Activated CD4-positive, alpha-beta memory T cell treated with anti-CD3 and anti-CD28 coated beads for 36 hours (primary cell): ENCODE measurements around the gene GRM7. TPM values are rescaled to one million over a fixed set of nuclear protein-coding genes. Genes with fewer than 3 reads are reported as not detected.

Experiments used
- CTCF ChIA-PET: fragments of 350-600 bp; sonication (Branson Sonifier 250); formaldehyde crosslinking; loops from one replicate; lab custom pipeline; 2021; ENCODE audit warnings: antibody characterized with exemption, inconsistent platforms; lab: Charles Lee
- POLR2A ChIA-PET: fragments of 350-600 bp; sonication (Branson Sonifier 250); formaldehyde crosslinking; loops from one replicate; lab custom pipeline; 2021; ENCODE audit warnings: antibody characterized with exemption; lab: Charles Lee
- DNase-seq: peaks from one replicate; pipeline ENCODE4 v3.0.0-alpha.2; 2020
- H3K27ac Mint-ChIP-seq: one replicate; pipeline ENCODE4 v1.8.0; 2021; ENCODE audit warnings: mixed read lengths
- H3K27me3 Mint-ChIP-seq: one replicate; pipeline ENCODE4 v1.8.0; 2021; ENCODE audit warnings: mixed read lengths
- H3K36me3 Mint-ChIP-seq: one replicate; pipeline ENCODE4 v1.8.0; 2021; ENCODE audit warnings: mixed read lengths
- H3K4me1 Mint-ChIP-seq: one replicate; pipeline ENCODE4 v1.8.0; 2021; ENCODE audit warnings: low read depth, mixed read lengths
- H3K4me3 Mint-ChIP-seq: one replicate; pipeline ENCODE4 v1.8.0; 2021; ENCODE audit warnings: mild to moderate bottlenecking, mixed read lengths
- H3K9me3 Mint-ChIP-seq: one replicate; pipeline ENCODE4 v1.8.0; 2021; ENCODE audit warnings: mixed read lengths
- intact Hi-C: fragments of 100-400 bp; cut with micrococcal nuclease; formaldehyde crosslinking; loops from one replicate; pipeline ENCODE4 v1.15.1; 2023
- total RNA-seq, 2 experiments: library from RNA; stranded (reverse); gene quantifications; one replicate each; pipeline ENCODE4 v1.2.3, GENCODE V29; 2021

The GRM7 gene
- total RNA-seq, 2 experiments from 2014 or later: not detected

- CTCF ChIA-PET: no interaction called here
- Mint-ChIP-seq H3K36me3 (no peaks in the 10 kb centered on the region), H3K27ac (no peak overlapping the region), H3K4me1 (peaks cover 15% of the 10 kb centered on the region), H3K4me3 (no peak overlapping the region), H3K27me3 (no peaks in the 10 kb centered on the region), H3K9me3 (peaks cover 2% of the 10 kb centered on the region)
- intact Hi-C loops: no loop called here
- POLR2A ChIA-PET: no interaction called here
- DNase-seq: no peak
Measured at GRCh38 chr3:7207928-7208327, 347.0 kb downstream of the GRM7 start.

DNA sequence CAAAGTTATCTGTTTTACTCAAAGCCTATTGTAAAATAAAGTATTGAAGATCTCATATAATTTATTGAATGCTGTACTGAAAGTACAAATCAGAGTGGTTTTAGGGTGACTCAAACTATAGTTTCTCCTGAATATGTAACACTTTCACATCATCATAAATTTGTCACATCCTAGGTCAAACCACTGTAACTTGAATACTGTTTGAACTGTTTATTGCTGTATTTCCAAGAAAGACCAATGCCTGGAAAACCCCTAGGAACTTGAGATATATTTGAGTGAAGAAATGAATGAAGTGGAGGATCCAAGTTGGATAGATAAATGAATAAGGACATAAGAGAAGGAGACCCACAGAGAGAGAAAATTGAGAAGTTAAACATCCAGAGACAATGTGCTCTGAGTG is 348.2 kb downstream of the GRM7 start:
- no peaks in the 10 kb centered on the region for H3K27me3 Mint-ChIP-seq
- no peak overlapping the region for H3K27ac Mint-ChIP-seq
- ChIA-PET POLR2A (no interaction called here), CTCF (no interaction called here)
- no peak overlapping the region for H3K4me3 Mint-ChIP-seq
- intact Hi-C loops: no loop called here
- H3K9me3 Mint-ChIP-seq: no peaks in the 10 kb centered on the region
- H3K4me1 Mint-ChIP-seq: peaks cover 15% of the 10 kb centered on the region
- DNase-seq: no peak
- H3K36me3 Mint-ChIP-seq: no peaks in the 10 kb centered on the region

GRCh38 chr3:7211740-7212139 is 350.8 kb downstream of the GRM7 start:
- ChIA-PET CTCF (no interaction called here), POLR2A (no interaction called here)
- intact Hi-C loops: no loop called here
- Mint-ChIP-seq H3K36me3 (no peaks in the 10 kb centered on the region), H3K27ac (no peak overlapping the region), H3K4me1 (peaks cover 9% of the 10 kb centered on the region), H3K9me3 (no peaks in the 10 kb centered on the region), H3K4me3 (no peak overlapping the region), H3K27me3 (no peaks in the 10 kb centered on the region)
- no peak for DNase-seq

- DNase-seq: no peak
- no peaks in the 10 kb centered on the region for H3K36me3 Mint-ChIP-seq
- no peaks in the 10 kb centered on the region for H3K9me3 Mint-ChIP-seq
- intact Hi-C loops: no loop called here
- no peak overlapping the region for H3K27ac Mint-ChIP-seq
- H3K4me1 Mint-ChIP-seq: no peaks in the 10 kb centered on the region
- H3K4me3 Mint-ChIP-seq: no peak overlapping the region
- CTCF ChIA-PET: no interaction called here
- POLR2A ChIA-PET: no interaction called here
- H3K27me3 Mint-ChIP-seq: no peaks in the 10 kb centered on the region
Measured at GRCh38 chr3:7215706-7216105, 354.8 kb downstream of the GRM7 start.

DNA sequence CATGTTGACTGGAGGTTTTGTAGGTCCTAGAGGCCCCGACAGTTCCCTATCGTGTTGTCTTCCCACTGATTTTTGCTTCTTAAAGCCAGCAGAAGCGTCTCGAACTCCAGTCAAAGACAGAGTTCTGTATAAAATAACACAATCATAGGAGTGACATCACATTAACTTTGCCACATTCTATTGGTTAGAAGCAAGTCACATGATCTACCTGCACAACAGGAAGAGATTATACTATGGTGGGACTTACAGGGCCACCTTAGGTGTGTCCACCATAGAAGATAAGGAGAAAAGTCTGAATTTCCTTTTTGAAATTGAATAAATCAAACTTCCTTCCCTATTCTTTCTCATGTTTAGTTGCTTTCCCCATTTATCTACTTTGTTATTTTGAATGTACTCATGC is 365.5 kb downstream of the GRM7 start:
- Mint-ChIP-seq H3K27me3 (no peaks in the 10 kb centered on the region), H3K27ac (no peak overlapping the region), H3K36me3 (no peaks in the 10 kb centered on the region), H3K4me1 (no peaks in the 10 kb centered on the region), H3K9me3 (no peaks in the 10 kb centered on the region), H3K4me3 (no peak overlapping the region)
- no peak for DNase-seq
- ChIA-PET POLR2A (no interaction called here), CTCF (no interaction called here)
- intact Hi-C loops: no loop called here

GRCh38 chr3:7238565-7239295 is 377.8 kb downstream of the GRM7 start:
- DNase-seq: no peak
- no peak overlapping the region for H3K4me3 Mint-ChIP-seq
- CTCF ChIA-PET: no interaction called here
- H3K36me3 Mint-ChIP-seq: no peaks in the 10 kb centered on the region
- intact Hi-C loops: no loop called here
- POLR2A ChIA-PET: no interaction called here
- H3K4me1 Mint-ChIP-seq: no peaks in the 10 kb centered on the region
- no peak overlapping the region for H3K27ac Mint-ChIP-seq
- peaks cover 5% of the 10 kb centered on the region for H3K9me3 Mint-ChIP-seq
- no peaks in the 10 kb centered on the region for H3K27me3 Mint-ChIP-seq

GRCh38 chr3:7241584-7242302 is 380.8 kb downstream of the GRM7 start:
- Mint-ChIP-seq H3K27ac (no peak overlapping the region), H3K4me1 (no peaks in the 10 kb centered on the region), H3K36me3 (no peaks in the 10 kb centered on the region), H3K27me3 (peaks cover 1% of the 10 kb centered on the region), H3K9me3 (peaks cover 2% of the 10 kb centered on the region), H3K4me3 (no peak overlapping the region)
- POLR2A ChIA-PET: interaction anchor here (0.6 kb wide), 1 partner anchor 38 kb away, joined by 3 read pairs; no protein-coding TSS in a partner anchor
- no peak for DNase-seq
- CTCF ChIA-PET: no interaction called here
- intact Hi-C loops: no loop called here

GRCh38 chr3:7242303-7242635 is 381.4 kb downstream of the GRM7 start:
- H3K36me3 Mint-ChIP-seq: no peaks in the 10 kb centered on the region
- peaks cover 2% of the 10 kb centered on the region for H3K9me3 Mint-ChIP-seq
- no peaks in the 10 kb centered on the region for H3K4me1 Mint-ChIP-seq
- H3K4me3 Mint-ChIP-seq: no peak overlapping the region
- intact Hi-C loops: no loop called here
- CTCF ChIA-PET: no interaction called here
- POLR2A ChIA-PET: interaction anchor here (0.6 kb wide), 1 partner anchor 38 kb away, joined by 3 read pairs; no protein-coding TSS in a partner anchor
- H3K27ac Mint-ChIP-seq: no peak overlapping the region
- H3K27me3 Mint-ChIP-seq: peaks cover 1% of the 10 kb centered on the region
- no peak for DNase-seq

GRCh38 chr3:7249493-7250076 is 388.7 kb downstream of the GRM7 start:
- H3K27me3 Mint-ChIP-seq: no peaks in the 10 kb centered on the region
- no peaks in the 10 kb centered on the region for H3K4me1 Mint-ChIP-seq
- intact Hi-C loops: no loop called here
- H3K27ac Mint-ChIP-seq: no peak overlapping the region
- no peak for DNase-seq
- H3K4me3 Mint-ChIP-seq: no peak overlapping the region
- POLR2A ChIA-PET: no interaction called here
- CTCF ChIA-PET: no interaction called here
- no peaks in the 10 kb centered on the region for H3K36me3 Mint-ChIP-seq
- H3K9me3 Mint-ChIP-seq: no peaks in the 10 kb centered on the region

DNA sequence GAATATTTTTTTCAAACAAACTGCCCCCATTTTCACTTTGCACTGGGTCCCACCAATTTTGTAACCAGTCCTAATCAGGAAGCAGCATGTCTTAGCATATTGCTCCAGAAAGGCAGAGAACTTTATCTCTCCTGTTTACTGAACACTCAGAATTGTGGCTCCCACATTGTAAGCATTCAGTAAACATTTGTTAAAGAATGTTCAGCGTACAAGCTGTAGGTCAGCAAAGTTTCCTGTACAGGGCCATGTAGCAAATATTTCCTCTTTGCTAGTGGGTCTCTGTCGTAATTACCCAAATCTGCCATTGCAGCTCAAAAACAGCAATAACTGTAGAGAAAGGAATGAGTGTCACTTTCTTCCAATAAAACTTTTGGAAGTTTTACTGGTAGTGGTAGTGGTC is 393.3 kb downstream of the GRM7 start:
- H3K27me3 Mint-ChIP-seq: no peaks in the 10 kb centered on the region
- ChIA-PET POLR2A (no interaction called here), CTCF (no interaction called here)
- no peak overlapping the region for H3K4me3 Mint-ChIP-seq
- H3K27ac Mint-ChIP-seq: no peak overlapping the region
- no peaks in the 10 kb centered on the region for H3K36me3 Mint-ChIP-seq
- DNase-seq: no peak
- H3K4me1 Mint-ChIP-seq: no peaks in the 10 kb centered on the region
- peaks cover 2% of the 10 kb centered on the region for H3K9me3 Mint-ChIP-seq
- intact Hi-C loops: no loop called here

GRCh38 chr3:7260975-7261374 is 400.1 kb downstream of the GRM7 start:
- ChIA-PET POLR2A (no interaction called here), CTCF (no interaction called here)
- Mint-ChIP-seq H3K27ac (no peak overlapping the region), H3K4me3 (no peak overlapping the region), H3K27me3 (no peaks in the 10 kb centered on the region), H3K4me1 (no peaks in the 10 kb centered on the region), H3K9me3 (peaks cover 2% of the 10 kb centered on the region), H3K36me3 (no peaks in the 10 kb centered on the region)
- intact Hi-C loops: no loop called here
- no peak for DNase-seq

DNA sequence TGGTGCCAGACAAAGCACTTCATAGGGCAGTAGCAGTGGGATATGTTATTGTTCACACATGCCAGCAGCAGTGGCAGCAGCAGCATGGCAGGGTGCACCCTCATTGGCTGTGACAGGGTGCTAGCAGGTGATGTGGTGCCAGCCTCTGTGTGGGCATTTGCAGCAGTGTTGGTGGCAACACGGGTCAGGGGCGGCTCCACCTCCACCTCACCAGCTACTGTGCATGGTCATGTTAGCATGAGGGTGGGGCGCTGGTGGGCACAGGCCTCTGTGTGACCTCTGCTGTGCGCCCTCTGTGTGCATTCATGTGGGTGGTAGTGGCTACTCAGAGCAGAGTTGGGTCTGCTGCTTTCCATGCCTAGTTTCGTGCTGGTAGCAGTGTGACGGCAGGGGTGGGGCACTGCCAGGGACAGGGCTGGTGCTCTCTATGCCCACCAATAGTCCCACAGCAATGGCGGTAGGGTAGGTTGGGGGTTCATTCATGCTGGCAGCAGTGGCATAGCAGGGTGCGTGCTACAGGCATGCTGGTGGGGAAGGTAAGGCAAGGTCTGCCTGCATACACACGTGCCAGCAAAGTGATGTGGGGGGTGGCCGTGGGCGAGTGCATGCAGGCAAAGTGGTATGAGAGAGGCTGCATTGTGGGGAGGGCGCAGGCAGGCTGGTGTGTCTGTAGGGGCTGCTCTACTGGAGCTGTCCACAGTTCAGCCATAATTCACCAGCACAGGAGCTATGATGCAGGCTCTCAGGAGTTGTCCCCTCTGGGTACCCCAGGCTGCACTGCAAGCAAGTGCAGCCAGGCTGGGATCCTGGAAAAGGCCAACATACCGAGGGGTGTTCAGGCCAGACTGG is 402.7 kb downstream of the GRM7 start:
- DNase-seq: no peak
- no peaks in the 10 kb centered on the region for H3K9me3 Mint-ChIP-seq
- no peaks in the 10 kb centered on the region for H3K36me3 Mint-ChIP-seq
- H3K27me3 Mint-ChIP-seq: no peaks in the 10 kb centered on the region
- H3K4me1 Mint-ChIP-seq: no peaks in the 10 kb centered on the region
- intact Hi-C loops: no loop called here
- CTCF ChIA-PET: no interaction called here
- H3K27ac Mint-ChIP-seq: no peak overlapping the region
- POLR2A ChIA-PET: no interaction called here
- H3K4me3 Mint-ChIP-seq: no peak overlapping the region
